Urothelium cell line (cell line): ENCODE measurements around the gene CNP.
"Not testable (repeated sequence)": the region's sequence is repeated elsewhere in the genome, so short reads cannot be mapped to it uniquely, and the experiment has no call there.

ENCODE experiments used
- DNase-seq: peaks from one replicate; pipeline ENCODE4 v3.0.0; 2011; ENCODE audit warnings: low spot score, mixed read lengths
- FAIRE-seq: peaks from 2 replicates; lab custom pipeline; 2011; peaks lifted over from hg19 to GRCh38; lab: Jason Lieb, UNC

Gene CNP

GRCh38 chr17:41966463-41967140 lies at the start of gene CNP:
Gene CNP (plus strand): TSS chr17:41966795. CDS start chr17:41966885, 90 bp downstream.
- no peak for FAIRE-seq
- DNase-seq: peak; percentile 97

DNA sequence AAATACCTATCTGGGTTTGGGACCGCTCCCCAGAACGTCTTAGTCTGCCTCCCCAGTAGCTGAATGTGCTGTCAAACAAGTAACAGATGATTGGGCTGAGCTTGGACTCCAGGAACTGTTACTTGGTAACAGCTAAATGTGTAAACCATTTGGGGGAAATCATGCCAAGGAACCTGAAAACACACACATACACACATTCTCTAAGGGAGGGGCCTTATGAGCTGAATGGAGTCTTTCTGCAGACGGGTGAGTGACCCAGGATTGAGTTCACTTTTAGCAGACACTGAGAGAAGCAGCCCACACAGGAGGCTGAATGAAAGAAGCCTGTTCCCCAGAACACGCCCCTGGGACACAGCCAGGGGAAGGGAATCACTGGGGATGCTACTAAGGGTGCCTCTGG lies 49.4 kb upstream of the CNP start:
- FAIRE-seq (no peak), DNase-seq (no peak)

- DNase-seq (peak; percentile 60), FAIRE-seq (peak; percentile 5)
Measured at GRCh38 chr17:41917679-41918313, 48.8 kb upstream of the CNP start.

DNA sequence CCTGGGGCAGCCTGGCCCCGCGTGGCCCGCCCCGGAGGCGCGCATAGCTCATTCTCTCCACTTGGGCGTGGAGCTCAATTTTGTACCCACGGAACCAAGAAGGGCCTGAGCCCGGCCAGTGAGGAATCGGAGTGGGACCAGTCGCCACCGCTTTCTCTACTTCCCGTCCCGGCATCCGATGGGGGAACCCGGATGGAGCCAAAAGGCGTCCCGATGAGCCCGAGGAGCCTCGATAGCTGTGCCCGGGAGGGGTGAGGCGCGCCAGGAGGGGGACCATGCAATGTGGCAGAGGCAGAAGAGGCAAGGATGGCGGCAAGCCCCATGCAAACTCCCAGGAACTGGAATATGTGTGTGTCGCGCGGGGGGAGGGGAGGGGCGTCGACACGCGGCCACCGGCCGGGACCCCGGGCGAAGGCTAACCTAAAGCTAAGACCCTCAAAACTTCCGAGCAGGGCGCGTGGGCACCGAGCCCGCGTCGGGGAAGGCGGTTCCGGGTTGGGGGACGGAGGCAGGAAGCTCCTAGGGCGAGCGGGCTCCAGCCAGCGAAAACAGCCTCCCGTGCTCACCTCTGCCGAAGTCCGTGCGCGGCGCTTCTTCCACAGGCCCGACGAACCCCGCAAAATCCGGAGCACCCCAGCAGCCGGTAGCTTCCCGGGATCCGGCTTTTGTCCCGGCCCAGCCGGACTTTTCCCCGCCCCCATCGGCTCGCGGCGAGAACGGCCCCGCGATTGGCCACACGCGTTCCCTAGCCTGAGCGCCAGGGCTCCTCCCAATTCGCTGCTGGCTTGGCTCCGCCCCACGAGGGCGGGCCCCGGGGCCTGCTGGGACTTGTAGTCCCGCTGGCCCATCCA lies 48.1 kb upstream of the CNP start, which contains the start of gene ACLY:
TSS of gene ACLY (minus strand) at position 638 of the 851 bp plus-strand sequence. CDS start 5,078 bp downstream, outside the sequence.
- peak; percentile 100 for DNase-seq
- FAIRE-seq: peak; percentile 32

DNA sequence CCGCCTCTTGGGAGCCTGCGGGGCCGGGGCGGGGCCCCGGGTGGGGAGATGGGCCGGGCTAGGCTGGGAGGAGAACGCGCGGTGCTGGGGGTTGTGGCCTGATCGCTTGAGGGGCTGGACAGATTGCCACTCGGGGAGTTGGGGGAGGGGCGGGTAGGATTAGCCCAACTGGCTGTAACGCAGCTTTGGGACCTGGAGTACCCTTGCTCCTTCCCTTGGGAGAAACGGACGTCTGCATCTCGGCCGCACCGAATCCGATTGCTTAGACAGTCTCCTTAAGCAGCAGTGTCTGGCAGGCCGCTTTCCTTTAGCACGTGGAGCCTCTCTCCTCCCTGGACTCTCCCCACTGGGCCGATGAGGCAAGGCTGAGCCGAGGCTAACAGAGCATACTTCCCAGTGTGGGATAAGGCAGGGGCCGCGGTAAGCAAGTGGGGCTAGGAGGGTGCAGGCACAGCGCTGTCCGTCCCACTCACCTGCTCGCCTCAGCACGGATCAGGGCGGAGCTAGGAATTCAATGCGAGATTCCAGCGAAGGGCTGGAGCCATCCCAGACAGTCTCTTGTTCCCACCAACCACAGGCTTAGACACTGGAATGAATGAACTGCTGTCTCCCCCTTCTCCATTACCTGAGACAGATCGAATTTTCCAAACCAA lies 47.3 kb upstream of the CNP start:
- FAIRE-seq (no peak), DNase-seq (peak; percentile 65)

GRCh38 chr17:41919840-41920579 lies 46.6 kb upstream of the CNP start:
- FAIRE-seq: no peak
- no peak for DNase-seq

GRCh38 chr17:41920580-41920955 lies 46.0 kb upstream of the CNP start:
- no peak for DNase-seq

GRCh38 chr17:41925991-41926590 lies 40.5 kb upstream of the CNP start:
- no peak for DNase-seq
- no peak for FAIRE-seq

More at GRCh38 chr17:41920580-41920955, 46.0 kb upstream of the CNP start:
- no peak for FAIRE-seq

DNA sequence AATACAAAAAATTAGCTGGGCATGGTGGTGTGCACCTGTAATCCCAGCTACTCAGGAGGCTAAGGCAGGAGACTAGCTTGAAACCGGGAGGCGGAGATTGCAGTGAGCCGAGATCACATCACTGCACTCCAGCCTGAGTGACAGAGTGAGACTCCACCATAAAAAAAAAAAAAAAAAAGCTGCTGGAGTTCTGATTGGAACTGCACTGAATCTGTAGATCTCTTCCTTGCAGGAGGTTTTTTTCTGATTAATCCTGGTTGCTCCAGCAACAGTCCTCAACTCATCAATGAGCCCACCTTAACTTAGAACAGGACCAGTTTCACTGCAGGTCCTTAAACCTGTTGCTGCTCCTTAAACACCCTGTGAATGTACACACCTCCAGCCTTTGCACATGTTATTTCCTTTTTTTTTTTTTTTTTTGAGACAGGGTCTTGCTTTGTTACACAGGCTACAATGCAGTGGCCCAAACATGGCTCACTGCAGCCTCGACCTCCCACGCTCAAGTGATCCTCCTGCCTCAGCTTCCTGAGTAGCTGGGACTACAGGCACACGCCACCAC lies 37.8 kb upstream of the CNP start:
- no peak for FAIRE-seq
- no peak for DNase-seq

DNA sequence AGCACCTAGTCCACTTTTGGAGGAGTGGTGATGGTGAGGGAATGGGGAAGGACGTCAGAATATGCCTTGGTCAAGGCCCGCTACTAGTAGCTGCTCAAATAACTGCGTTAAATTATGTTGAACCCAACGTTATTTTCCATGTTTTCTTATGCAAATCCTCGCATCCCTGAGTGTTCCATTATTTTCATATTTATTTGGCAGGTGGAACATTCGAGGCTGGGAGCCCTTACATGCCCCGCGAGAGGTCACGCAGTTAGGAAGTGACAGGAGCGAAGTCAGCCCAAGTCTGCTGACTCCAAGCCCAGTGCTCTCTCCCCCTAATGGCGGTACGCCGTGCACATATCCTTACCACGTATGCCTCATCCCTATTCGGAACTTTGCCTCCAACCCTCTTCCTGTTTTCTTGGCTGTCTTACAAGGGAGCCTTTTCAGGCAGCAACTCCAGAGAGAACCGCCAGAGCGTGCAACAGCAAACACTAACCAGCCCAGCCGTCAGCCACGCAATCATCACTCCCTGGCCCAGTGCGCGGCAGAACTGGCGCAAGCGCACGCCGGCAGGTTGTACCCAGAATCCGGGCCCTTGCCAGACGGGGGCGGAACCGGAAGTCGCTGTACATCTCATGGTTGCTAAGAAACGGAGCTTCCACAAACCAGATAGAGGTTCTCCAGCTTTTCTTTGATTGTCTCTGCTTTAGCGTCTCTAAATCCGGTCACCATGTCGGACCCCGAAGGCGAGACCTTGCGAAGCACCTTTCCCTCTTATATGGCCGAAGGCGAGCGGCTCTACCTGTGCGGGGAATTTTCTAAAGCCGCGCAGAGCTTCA lies 36.4 kb upstream of the CNP start, which contains the start of gene ODAD4:
TSS of gene ODAD4 (plus strand) at position 609 of the 824 bp plus-strand sequence. CDS start at position 716, 107 bp downstream.
- FAIRE-seq (peak; percentile 69), DNase-seq (peak; percentile 99)

DNA sequence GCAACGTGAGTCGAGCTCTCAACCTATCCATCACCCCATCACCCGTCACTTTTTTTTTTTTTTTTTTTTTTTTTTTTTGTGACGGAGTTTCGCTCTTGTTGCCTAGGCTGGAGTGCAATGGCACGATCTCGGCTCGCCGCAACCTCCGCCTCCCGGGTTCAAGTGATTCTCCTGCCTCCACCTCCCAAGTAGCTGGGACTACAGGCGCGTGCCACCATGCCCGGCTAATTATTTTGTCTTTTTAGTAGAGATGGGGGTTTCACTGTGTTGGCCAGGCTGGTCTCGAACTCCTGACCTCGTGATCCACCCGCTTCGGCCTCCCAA lies 35.8 kb upstream of the CNP start:
- not testable (repeated sequence) for FAIRE-seq, DNase-seq

DNA sequence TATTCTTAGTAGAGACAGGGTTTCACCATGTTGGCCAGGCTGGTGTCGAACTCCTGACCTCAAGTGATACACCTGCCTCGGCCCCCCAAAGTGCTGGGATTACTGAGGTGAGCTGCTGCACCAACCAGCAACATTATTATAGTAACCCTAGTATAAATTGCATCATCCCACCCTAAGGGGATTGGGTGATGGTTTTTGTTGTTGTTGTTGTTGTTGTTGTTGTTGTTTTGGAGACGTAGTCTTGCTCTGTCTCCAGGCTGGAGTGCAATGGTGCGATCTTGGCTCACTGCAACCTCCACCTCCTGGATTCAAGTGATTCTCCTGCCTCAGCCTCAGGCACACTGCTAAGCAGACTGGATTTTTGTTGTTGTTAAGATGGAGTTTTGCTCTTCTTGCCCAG lies 34.9 kb upstream of the CNP start:
- not testable (repeated sequence) for DNase-seq, FAIRE-seq

- DNase-seq (no peak), FAIRE-seq (no peak)
Measured at GRCh38 chr17:41932816-41933389, 33.7 kb upstream of the CNP start.

DNA sequence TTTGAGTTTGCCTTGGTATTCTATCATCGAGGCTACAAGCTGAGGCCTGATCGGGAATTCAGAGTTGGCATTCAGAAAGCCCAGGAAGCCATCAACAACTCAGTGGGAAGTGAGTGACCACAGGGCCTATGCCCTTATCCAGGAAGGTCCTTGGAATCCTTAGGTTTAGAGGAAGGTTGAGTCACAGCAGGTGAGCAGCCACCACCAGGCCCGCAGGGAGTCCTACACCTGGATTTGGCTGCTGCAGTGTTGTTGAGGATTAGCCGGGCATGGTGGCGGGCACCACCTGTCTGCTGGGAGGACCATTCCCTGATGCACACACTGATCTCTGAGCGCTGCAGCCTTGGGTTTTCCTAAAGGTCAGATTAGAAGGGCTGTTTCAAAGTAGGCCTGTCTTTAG lies 31.0 kb upstream of the CNP start:
- FAIRE-seq (no peak), DNase-seq (no peak)

- no peak for DNase-seq
- no peak for FAIRE-seq
Measured at GRCh38 chr17:41937970-41938954, 28.3 kb upstream of the CNP start.

- DNase-seq: no peak
- FAIRE-seq: no peak
Measured at GRCh38 chr17:41939044-41939692, 27.4 kb upstream of the CNP start.

DNA sequence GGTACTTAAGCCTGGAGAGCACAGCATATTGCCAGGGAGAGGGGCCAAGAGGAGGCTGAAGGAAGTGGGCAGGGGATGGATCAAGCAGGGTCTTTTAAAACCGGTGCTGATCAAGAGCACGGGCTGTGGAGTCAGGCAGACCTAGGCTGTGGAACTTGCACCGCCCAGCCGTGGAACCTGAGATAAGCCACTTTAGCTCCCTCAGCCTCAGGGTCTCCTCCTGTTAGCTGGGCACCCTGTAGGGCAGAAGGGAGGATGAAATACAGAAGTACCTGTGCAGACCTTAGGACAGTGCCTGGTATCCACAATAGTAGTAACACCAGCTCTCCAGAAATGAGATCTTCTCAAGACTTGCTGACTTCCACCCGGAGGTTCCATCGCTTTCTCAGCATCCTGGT lies 26.9 kb upstream of the CNP start:
- FAIRE-seq (no peak), DNase-seq (no peak)
